GM21723 (cell line): ENCODE data around the gene AP2A1.

Experiments
- ATAC-seq: cut with Tn5 transposase; IDR thresholded peaks from one replicate; pipeline ENCODE4 v1.9.1; 2021; ENCODE audit warnings: mild to moderate bottlenecking, moderate library complexity; ENCODE audit not compliant: unreplicated experiment

AP2A1 gene

GRCh38 chr19:49836176-49837008, 69.6 kb downstream of the AP2A1 start:
- ATAC-seq: no peak

DNA sequence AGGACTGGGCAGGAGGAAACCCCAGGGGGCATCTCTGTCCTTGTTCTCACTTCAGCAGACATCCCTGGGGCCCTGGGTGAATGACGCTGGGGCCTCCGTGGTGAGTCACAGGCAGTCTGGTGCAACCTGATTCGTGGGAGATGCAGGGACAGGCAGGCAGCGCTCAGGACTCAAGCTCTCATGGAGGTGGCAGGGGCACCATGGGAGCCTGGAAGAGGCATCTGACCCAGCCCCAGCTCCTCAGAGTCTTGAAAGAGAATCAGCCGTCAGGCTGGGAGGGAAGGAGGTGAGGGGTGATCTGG, 70.2 kb downstream of the AP2A1 start:
- no peak for ATAC-seq

- ATAC-seq: no peak
Observed at GRCh38 chr19:49837425-49837824, 70.6 kb downstream of the AP2A1 start.

- no peak for ATAC-seq
Observed at GRCh38 chr19:49838885-49839588, 72.2 kb downstream of the AP2A1 start.

DNA sequence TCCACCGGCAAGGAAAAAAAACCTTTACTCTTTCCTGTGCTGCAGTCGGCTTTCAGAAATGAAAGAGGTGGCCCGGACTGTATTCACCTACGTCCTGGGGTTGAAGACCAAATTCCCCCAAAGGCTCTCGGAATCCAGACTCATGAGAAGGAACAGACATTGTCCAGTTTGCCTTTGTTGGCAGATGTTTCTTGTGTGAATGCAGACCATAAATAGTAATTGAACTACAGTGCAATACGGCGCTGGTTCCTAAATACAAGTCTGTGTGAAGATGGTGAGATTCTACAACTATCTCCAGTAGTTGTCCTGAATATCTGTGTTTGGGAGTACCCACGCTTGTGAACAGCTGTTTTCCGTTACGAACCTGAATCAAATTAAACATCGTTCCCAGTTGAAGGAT, 72.9 kb downstream of the AP2A1 start:
- ATAC-seq: no peak

- ATAC-seq: no peak
Observed at GRCh38 chr19:49840321-49840720, 73.5 kb downstream of the AP2A1 start.

GRCh38 chr19:49840736-49841249, 74.0 kb downstream of the AP2A1 start:
- no peak for ATAC-seq

DNA sequence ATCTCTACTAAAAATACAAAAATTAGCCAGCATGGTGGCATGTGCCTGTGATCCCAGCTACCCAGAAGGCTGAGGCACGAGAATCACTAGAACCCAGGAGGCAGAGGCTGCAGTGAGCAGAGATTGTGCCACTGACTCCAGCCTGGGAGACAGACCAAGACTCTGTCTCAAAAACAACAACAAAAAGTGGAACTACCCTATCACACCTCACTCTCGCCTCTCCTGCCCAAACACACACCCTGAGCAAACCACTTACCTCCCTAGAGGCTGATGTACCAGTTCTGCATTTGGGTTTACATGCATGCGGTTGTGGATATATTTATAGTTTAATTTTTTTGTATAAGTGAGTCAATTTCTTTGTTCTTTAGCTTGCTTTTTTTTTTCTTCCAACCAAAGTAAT, 76.5 kb downstream of the AP2A1 start:
- peak; percentile 49 for ATAC-seq

- no peak for ATAC-seq
Observed at GRCh38 chr19:49844138-49845095, 77.6 kb downstream of the AP2A1 start.

DNA sequence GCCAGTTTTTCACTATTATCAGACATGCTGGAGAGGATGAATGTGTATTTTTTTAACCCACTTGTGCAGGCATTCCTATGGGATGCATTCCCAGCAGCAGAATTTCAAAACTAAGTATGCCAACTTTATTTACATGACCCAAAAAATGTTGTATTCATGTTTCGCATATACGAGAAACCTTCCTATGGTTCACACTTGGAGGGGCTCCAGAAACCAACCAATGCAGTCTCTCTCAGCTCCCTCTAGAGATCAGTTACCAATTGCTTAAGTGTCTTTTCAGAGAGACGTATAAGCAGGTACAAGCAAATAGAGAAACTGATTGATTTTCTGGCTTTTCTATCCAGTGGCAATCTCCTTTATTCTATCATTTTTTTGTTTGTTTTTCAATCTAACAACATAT, 78.6 kb downstream of the AP2A1 start:
- no peak for ATAC-seq

DNA sequence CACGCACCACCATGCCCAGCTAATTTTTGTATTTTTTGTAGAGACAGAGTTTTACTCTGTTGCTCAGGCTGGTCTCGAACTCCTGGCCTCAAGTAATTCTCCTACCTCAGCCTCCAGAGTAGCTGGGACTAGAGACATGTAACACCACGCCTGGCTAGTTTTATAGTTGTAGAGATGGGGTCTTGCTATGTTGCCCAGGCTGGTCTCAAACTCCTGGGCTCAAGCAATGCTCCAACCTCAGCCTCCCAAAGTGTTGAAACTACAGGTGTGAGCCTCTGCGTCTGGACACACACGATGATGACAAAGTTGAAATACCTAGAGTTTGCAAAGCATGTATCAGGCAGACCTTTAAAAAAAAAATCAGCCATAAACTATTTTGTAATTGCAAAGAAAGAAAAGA, 79.6 kb downstream of the AP2A1 start:
- no peak for ATAC-seq

GRCh38 chr19:49847731-49848696, 81.2 kb downstream of the AP2A1 start:
- no peak for ATAC-seq

GRCh38 chr19:49848938-49849337, 82.1 kb downstream of the AP2A1 start:
- ATAC-seq: no peak

DNA sequence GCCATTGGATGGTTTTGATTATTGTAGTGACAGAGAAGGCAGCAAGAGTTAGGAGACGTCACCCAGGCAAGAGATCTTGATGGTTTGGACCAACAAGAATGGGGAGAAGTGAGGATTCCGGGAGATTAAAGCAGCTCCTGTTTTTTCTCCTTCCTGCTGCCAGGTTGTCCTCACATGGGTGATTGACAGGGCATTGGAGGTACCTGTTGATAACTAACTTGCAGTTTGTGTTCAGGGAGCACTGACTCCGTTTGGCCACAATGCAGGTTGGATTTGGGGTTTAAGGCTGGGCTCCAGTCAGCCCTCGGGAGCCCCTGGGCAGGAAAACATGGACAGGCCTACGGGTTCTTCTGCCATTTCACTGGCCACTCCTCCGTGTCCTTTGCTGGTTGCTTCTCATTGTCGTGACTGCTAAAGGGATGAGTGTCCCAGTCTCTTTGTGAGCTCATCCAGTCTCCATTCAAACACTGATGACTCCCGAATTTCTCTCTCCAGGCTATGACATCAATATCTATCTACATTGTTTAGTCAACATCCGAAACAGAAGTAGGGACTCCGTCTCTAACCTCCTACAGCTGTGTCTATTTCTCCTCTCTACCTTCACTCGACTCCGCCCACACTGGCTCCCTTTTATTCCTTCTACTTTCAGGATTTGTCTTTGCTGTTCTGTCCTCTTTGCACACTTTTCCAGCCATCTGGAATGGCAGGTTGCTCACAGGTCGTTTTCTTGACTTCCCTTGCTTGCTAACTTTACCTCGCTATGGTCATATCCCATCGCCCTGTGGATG, 82.8 kb downstream of the AP2A1 start:
- ATAC-seq: no peak

- ATAC-seq: peak; percentile 2
Observed at GRCh38 chr19:49850221-49850486, 83.4 kb downstream of the AP2A1 start.

- peak; percentile 67 for ATAC-seq
Observed at GRCh38 chr19:49850487-49851342, 83.9 kb downstream of the AP2A1 start, which contains the start of gene PTOV1. Gene PTOV1, plus strand, starts transcription at chr19:49851159.

GRCh38 chr19:49851456-49852259, 84.9 kb downstream of the AP2A1 start:
- no peak for ATAC-seq
